Heart right ventricle (tissue), 16 donors: ENCODE measurements around the gene PTPRN2. TPM values are rescaled to one million over a fixed set of nuclear protein-coding genes. Genes with fewer than 3 reads are reported as not detected.
"Not testable (repeated sequence)": the region's sequence is repeated elsewhere in the genome, so short reads cannot be mapped to it uniquely, and the experiment has no call there.

Experiments used
- ATAC-seq, 8 donors: fragments of 200-7000 bp; cut with Tn5 transposase; one replicate each; pipeline ENCODE4 v1.9.1; 2020; ENCODE audit warnings: mild to moderate bottlenecking in 8 of 8, moderate library complexity in 8 of 8, moderate number of reproducible peaks in 1 of 8
- DNase-seq, 2 donors: peaks; one replicate each; pipeline ENCODE4 v3.0.0-alpha.2; 2020
- H3K27ac ChIP-seq, 10 donors: fragments of 200-600 bp; sonication (generic) in 2 of 10; one replicate each; pipeline versions ENCODE4 v1.5.0 to v1.8.0; 2020 to 2022; ENCODE audit warnings: mild to moderate bottlenecking in 3 of 10
- H3K27me3 ChIP-seq, 7 donors: fragments of 200-600 bp; one replicate each; pipeline ENCODE4 v1.8.0; 2021 to 2022; ENCODE audit warnings: mild to moderate bottlenecking in 2 of 7
- H3K36me3 ChIP-seq, 9 donors: fragments of 200-600 bp; sonication (generic) in 1 of 9; one replicate each; pipeline versions ENCODE4 v1.5.0 to v1.8.0; 2020 to 2022; ENCODE audit warnings: mild to moderate bottlenecking in 2 of 9
- H3K4me1 ChIP-seq, 9 donors: fragments of 200-600 bp; sonication (generic) in 1 of 9; one replicate each; pipeline versions ENCODE4 v1.5.0 to v1.8.0; 2020 to 2022; ENCODE audit warnings: mild to moderate bottlenecking in 4 of 9
- H3K4me3 ChIP-seq, 10 donors: fragments of 200-600 bp; sonication (generic) in 2 of 10; one replicate each; pipeline versions ENCODE4 v1.5.0 to v1.8.0; 2020 to 2022; ENCODE audit warnings: mild to moderate bottlenecking in 7 of 10, moderate library complexity in 2 of 10
- H3K9me3 ChIP-seq, 11 donors: fragments of 200-600 bp in 10 of 11; sonication (generic) in 2 of 11; one replicate each; pipeline versions ENCODE4 v1.5.0 to v1.8.0; 2013 to 2022; ENCODE audit warnings: mild to moderate bottlenecking in 2 of 11, control low read depth in 1 of 11, moderate library complexity in 1 of 11
- WGBS, 2 donors: extraction: QIAGEN DNeasy Blood & Tissue Kit; methylation state at CpG; one replicate each; pipeline ENCODE4 v1.1.7; 2013; ENCODE audit warnings: inconsistent platforms in 1 of 2; 5-methylcytosine and 5-hydroxymethylcytosine counted together
- intact Hi-C, 10 donors: fragments of 100-400 bp; cut with DNase I; formaldehyde crosslinking; loops; one replicate each; pipeline versions ENCODE4 v1.11.1 to v1.14.2; 2022
- polyA plus RNA-seq, 2 donors: library from polyadenylated mRNA; stranded (reverse); fragments of 200-250 nt; gene quantifications; one replicate each; pipeline ENCODE4 v1.2.3, GENCODE V29; 2013
- total RNA-seq, 10 donors: library from RNA; stranded (reverse); fragmentation: NEBNext Ultra II Directional in 3 of 10; extraction: Animal tissue kit (Norgen Biotek cat#: 25700) in 3 of 10; gene quantifications; one replicate each; pipeline versions ENCODE4 v1.2.1 to v1.2.4, GENCODE V29; 2021 to 2023
- TF ChIP-seq, protein P1 (sequence below), 9 donors: fragments of 200-600 bp; sonication (generic) in 2 of 9; IDR thresholded peaks; one replicate each; pipeline versions ENCODE4 v1.5.0 to v1.8.0; 2021 to 2022; ENCODE audit warnings: antibody characterized with exemption in 9 of 9, mild to moderate bottlenecking in 5 of 9, moderate library complexity in 1 of 9
- donor health status: Arrhythmogenic right ventricular cardiomyopathy.
- donor health status: ischemic (EF 13 %, LVEDD 7.1; RV severe dilation, severe dysfunction).
- donor health status: healthy with polysubstance abuse.
- donor health status: DM: no; HTN: yes; CAD: no.
- donor health status: DM: no; HTN: no; CAD: no.
- donor health status: ischemic (EF 25% LVEDD 6.9; RV normal size, moderate dysfunction).
- donor health status: ischemic (EF 25% LVEDD 5.7; RV mildly dilated, moderate dysfunction).
- donor health status: healthy.
- donor health status: DM: yes; HTN: yes; CAD: no.
- donor health status: Ischemic cardiomyopathy.
- donor health status: ischemic (EF 35%, LVEDD 5.7; RV mildly dilated, moderate dysfunction).
- donor health status: nonischemic (EF 11% LVEDD 7.7; RV severe dilation, severe dysfunction).
- donor health status: DM: yes; HTN: yes; CAD: no.
- donor health status: PGD.
- donor health status: ischemic (EF 29% LVEDD 5.4; RV normal size, mild dysfunction).
- donor health status: nonischemic (EF 23%, LVEDD 6.1; RV moderate dilation, normal function).

Gene PTPRN2
- total and polyA plus RNA-seq, 12 donors, result 0.82 to 1.8 (median 1.3) TPM

DNA sequence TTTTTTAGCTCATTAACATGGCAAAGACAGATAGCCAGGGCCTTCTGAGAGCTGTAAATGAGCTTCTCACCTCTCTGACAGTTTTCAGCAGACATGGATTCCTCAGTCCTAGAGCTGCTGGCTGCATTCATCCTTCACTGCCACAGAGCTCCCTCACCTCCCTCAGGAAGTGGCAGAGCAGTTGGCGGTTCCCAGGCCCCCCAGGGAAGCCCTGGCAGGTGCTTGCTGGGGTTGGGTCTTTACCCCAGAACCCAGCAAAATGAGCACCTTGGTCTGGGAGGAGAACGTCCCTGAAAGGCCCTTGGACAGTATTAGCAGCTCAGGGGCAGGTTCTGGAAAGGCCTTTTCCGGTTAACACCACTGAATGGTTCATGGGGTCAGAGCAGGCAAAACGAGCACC lies 288.0 kb downstream of the PTPRN2 start:
- no peaks in the 10 kb centered on the region for H3K36me3 ChIP-seq
- intact Hi-C loops, result no loop called here
- no peak overlapping the region for H3K4me3 ChIP-seq
- ATAC-seq (no peak), DNase-seq (no peak)
- H3K27me3 ChIP-seq, result peaks cover 0 to 17% (median 0%) of the 10 kb centered on the region in 7 donors
- no peaks in the 10 kb centered on the region for H3K9me3 ChIP-seq
- no peaks in the 10 kb centered on the region for H3K4me1 ChIP-seq
- H3K27ac ChIP-seq, result no peak overlapping the region
- 62 to 70% methylated on average over 4 of the region's 4 CpGs for WGBS, 2 donors
- TF ChIP-seq, protein P1, sequence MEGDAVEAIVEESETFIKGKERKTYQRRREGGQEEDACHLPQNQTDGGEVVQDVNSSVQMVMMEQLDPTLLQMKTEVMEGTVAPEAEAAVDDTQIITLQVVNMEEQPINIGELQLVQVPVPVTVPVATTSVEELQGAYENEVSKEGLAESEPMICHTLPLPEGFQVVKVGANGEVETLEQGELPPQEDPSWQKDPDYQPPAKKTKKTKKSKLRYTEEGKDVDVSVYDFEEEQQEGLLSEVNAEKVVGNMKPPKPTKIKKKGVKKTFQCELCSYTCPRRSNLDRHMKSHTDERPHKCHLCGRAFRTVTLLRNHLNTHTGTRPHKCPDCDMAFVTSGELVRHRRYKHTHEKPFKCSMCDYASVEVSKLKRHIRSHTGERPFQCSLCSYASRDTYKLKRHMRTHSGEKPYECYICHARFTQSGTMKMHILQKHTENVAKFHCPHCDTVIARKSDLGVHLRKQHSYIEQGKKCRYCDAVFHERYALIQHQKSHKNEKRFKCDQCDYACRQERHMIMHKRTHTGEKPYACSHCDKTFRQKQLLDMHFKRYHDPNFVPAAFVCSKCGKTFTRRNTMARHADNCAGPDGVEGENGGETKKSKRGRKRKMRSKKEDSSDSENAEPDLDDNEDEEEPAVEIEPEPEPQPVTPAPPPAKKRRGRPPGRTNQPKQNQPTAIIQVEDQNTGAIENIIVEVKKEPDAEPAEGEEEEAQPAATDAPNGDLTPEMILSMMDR (IDR thresholded peaks at IDR 0.05), result no peak

DNA sequence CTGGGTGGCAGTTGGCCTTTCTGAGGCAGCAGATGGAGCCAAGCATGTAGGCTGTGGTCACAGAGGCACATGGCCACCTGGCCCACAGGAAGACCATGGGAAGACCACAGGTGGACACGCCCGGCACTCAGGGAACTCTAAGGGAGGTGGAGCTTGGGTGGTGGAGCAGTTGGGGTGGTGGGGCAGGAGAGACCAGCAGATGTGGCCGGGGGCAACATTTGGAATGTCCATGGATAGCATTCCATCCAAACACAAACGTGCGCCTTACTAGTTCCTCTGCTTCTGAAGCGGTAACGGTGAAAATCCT lies 290.9 kb downstream of the PTPRN2 start:
- ATAC-seq (no peak), DNase-seq (no peak)
- H3K4me3 ChIP-seq, result no peak overlapping the region
- intact Hi-C loops, result no loop called here
- WGBS, 2 donors, result 91 to 92% methylated on average over 7 of the region's 7 CpGs
- H3K27me3 ChIP-seq, result peaks cover 0 to 12% (median 0%) of the 10 kb centered on the region in 7 donors
- no peaks in the 10 kb centered on the region for H3K36me3 ChIP-seq
- H3K4me1 ChIP-seq, result no peaks in the 10 kb centered on the region
- TF ChIP-seq, protein P1 (IDR thresholded peaks at IDR 0.05), result no peak
- no peaks in the 10 kb centered on the region for H3K9me3 ChIP-seq
- no peak overlapping the region for H3K27ac ChIP-seq

DNA sequence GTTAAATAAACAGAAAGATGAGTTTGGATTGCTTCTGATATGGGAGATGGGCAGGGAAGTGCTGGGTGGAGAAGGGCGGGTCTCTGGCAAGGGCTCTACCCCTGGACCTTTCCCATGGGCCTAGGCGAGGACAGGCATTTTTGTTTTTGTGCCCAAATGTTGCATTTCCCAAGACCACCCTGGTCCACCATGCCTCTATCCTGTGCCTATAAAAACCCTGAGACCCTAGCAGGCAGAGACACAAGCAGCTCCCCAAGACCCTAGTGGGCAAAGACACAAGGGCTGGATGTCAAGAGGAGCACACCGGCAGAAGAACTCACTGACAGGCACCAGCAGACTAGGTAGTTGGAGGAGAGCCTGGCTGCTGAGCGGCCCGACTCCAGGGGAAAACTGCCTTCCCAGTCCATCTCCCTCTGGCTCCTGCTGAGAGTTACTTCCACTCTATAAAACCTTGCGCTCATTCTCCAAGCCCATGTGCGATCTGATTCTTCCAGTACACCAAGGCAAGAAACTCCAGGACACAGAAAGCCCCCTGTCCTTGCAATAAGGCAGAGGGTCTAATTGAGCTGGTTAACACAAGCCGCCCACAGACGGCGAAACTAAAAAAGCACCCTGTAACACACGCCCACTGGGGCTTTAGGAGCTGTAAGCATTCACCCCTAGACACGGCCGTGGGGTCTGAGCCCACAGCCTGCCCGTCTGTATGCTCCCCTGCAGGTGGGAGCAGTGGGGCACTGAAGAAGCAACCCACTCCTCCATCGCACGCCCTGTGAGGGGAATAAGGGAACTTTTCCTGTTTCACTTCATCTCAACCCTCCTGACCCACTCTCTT lies 291.4 kb downstream of the PTPRN2 start:
- WGBS, 2 donors, result 86 to 93% methylated on average over 16 of the region's 16 CpGs
- no peaks in the 10 kb centered on the region for H3K4me1 ChIP-seq
- DNase-seq (no peak), ATAC-seq (no peak)
- TF ChIP-seq, protein P1 (IDR thresholded peaks at IDR 0.05), result no peak
- H3K9me3 ChIP-seq, result no peaks in the 10 kb centered on the region
- intact Hi-C loops, result no loop called here
- H3K27ac ChIP-seq, result no peak overlapping the region
- no peak overlapping the region for H3K4me3 ChIP-seq
- H3K27me3 ChIP-seq, result peaks cover 0 to 12% (median 0%) of the 10 kb centered on the region in 7 donors
- H3K36me3 ChIP-seq, result no peaks in the 10 kb centered on the region

DNA sequence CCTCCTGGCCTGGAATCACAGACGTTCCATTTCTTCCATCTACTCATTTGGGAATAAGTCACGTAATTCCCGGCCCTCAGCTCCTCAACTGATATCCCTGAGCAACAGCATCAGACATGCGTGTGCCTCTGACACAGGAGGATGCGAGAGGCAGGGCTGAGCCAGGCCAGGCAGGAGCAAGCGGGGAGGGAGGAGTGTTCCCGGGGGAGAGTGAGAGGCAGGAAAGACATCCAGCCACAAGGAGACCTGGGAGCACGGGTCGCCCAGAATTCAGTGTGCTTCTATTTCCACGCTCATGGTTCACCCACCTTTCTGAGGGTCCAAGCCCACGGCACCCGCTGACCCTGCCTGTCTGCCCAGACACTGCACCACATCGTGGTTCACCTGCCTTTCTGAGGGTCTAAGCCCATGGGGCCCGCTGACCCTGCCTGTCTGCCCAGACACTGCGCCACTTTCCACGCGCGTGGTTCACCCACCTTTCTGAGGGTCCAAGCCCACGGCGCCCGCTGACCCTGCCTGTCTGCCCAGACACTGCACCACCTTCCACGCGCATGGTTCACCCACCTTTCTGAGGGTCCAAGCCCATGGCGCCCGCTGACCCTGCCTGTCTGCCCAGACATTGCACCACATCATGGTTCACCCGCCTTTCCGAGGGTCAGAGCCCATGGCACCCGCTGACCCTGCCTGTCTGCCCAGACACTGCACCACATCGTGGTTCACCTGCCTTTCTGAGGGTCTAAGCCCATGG lies 293.0 kb downstream of the PTPRN2 start:
- 92% methylated on average over 28 to 29 of the region's 29 CpGs for WGBS, 2 donors
- not testable (repeated sequence) for DNase-seq, H3K4me1 ChIP-seq

More for the DNA sequence above, 293.0 kb downstream of the PTPRN2 start:
- H3K27ac ChIP-seq, H3K36me3 ChIP-seq, H3K4me3 ChIP-seq, H3K27me3 ChIP-seq, ATAC-seq, intact Hi-C loops: not testable (repeated sequence)
- H3K9me3 ChIP-seq, result peaks cover 0 to 13% (median 2%) of the 10 kb centered on the region in 11 donors
